Fibroblast of skin of left quadriceps (primary cell): ENCODE data around the gene TIAL1.
"Not testable (repeated sequence)": the region's sequence is repeated elsewhere in the genome, so short reads cannot be mapped to it uniquely, and the experiment has no call there.

ENCODE experiments used
- DNase-seq, 2 experiments: peaks; one replicate each; pipeline ENCODE4 v3.0.0-alpha.2; 2013; ENCODE audit warnings: low read depth in 2 of 2

TIAL1 gene, protein sequence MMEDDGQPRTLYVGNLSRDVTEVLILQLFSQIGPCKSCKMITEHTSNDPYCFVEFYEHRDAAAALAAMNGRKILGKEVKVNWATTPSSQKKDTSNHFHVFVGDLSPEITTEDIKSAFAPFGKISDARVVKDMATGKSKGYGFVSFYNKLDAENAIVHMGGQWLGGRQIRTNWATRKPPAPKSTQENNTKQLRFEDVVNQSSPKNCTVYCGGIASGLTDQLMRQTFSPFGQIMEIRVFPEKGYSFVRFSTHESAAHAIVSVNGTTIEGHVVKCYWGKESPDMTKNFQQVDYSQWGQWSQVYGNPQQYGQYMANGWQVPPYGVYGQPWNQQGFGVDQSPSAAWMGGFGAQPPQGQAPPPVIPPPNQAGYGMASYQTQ

DNA sequence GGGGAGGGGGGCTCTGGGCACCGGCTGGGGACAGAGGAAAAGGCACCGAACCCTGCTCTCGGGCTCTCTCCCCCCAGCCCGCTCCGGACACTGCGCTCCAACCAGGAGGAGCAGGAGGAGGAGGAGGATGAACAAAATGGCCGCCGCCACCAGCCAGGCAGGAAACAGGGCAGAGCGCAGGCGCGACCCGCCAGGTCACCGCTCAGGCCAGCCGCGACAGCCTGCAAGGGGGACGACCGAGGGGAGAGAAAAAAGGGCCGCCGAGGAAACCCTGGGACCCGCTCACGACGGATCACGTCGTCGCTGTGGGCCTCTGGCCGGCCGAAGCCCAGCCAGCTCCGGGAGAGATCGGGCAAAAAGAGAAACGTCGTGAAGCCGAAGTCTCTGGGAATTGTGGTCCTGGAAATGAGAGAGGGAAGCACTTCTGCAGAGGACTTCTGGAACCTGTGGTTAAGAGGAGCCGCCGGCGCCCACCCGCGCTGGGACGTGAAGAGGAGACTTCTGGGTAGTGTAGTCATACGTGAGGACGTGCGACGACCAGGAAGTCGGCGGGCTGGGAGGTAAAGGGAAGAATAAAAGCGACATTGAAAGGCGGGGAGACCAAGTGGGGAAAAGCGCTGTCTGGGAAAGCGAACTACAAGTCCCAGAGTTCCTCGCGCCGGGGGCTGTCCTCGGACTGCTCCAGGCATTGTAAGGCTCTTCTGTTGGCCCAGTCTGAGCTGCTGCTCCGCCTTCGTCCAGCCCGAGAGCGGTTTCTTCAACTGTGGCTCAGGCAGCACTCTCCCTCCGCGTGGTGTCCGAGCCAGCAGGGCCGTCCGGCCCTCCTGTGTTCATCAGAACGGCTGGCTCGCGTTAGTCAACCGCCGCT lies at the start of gene TIAL1:
Gene TIAL1 (minus strand): TSS at position 428 of the 868 bp plus-strand sequence. CDS start 499 bp downstream, outside the sequence.
- DNase-seq = peak; percentile 99

DNA sequence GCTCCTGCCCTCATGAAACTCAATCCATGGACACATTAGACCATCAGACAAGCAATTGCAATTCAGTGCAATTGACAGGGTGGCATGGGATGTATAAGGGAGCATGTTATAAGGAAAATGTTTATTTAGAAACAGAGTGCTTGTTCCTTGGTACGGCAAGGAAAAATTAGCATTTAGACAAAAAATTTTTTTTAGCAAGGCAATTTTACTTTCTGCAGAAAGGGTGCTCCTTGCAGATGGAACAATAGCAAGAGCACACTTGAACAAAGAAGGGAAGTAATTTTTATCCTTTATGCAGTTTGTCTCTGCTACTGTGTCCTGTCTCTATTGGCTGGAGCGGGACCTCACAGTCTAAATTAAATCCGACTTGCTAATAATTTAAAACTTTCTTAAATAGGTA lies 48.2 kb upstream of the TIAL1 start:
- no peak for DNase-seq

DNA sequence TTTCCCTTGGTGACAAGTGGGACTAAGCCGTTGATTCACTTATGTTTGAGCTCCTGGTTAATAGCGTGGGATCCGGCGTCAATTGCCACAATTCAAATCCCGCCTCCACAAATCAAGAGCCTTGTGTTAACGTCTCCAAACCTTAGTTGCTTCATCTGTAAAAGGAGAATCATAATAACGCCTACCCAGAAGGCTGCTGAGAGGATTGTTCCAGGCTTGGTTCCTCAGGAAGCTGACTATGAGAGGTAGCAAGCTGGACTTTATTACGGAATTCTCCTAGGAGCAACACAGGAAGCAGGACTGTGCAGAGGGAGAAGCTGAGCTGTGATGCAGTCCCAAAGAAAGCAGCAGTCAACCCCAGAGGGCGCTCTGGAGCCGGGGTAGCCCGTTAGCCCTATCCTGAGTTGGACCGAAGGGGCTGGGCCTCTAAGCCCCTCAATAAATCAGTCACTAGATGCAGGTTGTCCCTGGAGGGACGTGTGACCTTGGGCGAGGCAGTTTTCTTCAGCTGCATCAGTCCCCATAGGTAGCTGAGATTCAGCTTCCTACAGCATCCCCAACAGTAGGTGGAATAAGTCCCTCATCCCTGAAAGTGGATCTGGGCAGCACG lies 47.5 kb upstream of the TIAL1 start:
- DNase-seq = no peak

DNA sequence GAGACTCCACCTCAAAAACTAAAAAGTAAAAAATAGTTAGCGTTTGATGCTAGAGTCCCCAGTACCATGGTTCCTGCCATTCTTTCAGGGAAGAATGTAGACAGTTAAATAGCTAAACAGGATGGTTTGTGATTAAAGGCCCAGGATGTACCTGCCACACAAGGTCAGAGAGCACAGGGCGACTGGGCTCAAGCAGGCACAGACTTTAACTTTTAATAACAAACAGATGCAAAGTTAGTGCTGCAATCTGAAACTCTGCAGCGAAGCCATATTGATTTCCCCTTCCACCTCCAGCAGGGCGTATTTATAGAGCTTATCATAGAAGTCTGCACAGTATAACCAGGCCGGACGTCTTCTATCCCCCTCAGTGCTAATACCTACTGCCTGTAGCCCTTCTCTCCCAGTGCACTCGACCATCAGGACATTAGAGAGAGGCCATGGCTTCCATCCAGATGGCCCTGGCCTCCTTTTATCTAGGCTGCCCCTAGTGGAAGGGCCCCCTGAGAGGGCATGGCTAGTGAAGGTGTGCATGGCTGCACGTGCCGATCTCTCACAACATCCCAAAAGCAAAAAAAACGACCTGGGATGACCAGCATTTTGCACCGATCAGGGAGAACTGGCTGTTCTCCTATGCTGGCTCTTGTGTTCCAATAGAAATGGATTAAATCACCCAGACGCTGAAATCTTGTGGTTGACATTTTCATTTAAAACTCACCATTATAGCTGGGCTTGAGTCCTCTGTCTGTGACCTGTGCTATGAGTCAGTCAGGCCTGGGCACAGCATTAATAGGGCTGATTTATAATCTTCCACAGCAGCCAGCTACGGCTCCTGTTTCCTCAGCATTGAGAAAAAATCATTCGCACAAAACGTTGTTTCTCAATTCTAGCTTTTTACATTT lies 46.8 kb upstream of the TIAL1 start:
- DNase-seq = peak in 1 of 2 experiments; percentile 25

DNA sequence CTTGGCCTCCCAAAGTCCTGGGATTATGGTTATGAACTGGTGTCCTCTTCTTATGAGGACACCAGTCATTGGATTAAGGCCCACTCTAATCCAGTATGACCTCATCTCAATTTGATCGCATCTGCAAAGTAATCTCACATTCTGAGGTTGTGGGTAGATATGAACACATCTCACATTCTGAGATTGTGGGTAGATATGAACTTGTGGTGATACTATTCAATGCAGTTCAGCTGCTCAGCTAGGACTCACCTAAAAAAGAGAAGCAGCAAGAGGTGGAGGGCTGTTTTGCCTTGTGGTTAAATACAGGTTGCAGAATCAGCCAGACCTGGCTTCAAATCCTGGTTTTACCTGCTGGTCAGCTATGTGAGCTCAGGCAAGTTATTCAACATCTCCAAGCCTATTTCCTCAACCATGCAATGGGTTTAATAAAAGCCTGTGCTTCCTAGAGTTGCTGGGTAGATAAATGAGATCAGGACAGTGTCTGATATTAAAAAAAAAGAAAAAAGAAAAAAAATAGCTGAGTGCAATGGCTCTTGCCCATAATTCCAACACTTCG lies 45.9 kb upstream of the TIAL1 start:
- no peak for DNase-seq

DNA sequence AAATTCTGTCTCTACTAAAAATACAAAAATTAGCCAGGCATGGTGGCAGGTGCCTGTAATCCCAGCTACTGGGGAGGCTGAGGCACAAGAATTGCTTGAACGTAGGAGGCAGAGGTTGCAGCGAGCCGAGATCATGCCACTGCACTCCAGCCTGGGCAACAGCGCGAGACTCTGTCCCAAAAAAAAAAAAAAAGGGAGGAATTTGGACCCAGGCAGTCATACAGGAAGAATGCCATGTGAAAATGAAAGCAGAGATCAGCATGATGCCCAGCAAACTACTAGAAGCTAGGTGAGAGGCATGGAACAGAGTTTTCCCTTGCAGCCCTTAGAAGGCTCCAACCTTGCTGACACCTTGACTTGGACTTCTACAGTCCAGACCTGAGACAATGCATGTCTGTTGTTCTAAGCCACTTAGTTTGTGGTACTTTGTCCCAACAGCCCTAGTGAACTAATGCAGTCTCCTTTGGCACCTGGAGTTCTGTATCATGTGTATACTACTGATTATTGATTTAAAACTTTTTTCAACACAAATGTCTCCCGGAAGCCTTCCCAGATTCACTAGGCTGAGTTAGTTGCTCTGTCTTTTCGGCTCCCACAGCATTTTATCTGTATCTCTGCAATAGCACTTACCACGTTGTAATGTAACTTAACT lies 44.2 kb upstream of the TIAL1 start:
- no peak for DNase-seq

DNA sequence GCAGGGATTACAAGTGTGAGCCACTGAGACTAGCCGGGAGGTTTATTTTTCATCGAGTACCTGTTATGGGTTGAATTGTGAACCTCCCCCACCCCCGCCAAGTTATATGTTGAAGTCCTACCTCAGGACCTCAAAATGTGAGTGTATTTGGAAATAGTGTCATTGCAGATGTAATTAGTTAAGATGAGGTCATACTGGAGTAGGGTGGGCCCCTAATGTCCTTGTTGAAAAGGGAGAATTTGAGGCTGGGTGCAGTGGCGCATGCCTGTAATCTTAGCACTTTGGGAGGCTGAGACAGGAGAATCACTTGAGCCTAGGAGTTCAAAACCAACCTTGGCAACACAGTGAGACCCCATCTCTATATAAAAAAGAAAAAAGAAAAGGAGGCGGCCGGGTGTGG lies 43.6 kb upstream of the TIAL1 start:
- no peak for DNase-seq

DNA sequence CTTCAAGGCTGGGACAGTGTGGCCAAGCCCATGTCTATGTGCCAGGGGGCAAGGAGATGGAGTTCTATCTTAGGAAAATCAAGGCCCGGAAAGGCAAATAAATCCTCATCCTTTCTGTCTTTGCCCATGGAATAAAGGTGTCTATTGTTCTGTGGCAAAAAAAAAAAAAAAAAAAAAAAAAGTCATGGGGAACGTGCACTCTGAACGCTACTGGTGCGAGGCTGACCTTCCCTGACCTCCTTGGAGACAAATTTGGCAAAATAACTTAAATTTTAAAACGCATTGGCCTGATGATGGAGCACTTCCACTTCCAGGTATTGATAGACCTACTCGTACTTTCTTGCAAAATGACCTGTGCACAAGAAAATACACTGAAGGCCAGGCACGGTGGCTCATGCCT lies 42.2 kb upstream of the TIAL1 start:
- DNase-seq = no peak

DNA sequence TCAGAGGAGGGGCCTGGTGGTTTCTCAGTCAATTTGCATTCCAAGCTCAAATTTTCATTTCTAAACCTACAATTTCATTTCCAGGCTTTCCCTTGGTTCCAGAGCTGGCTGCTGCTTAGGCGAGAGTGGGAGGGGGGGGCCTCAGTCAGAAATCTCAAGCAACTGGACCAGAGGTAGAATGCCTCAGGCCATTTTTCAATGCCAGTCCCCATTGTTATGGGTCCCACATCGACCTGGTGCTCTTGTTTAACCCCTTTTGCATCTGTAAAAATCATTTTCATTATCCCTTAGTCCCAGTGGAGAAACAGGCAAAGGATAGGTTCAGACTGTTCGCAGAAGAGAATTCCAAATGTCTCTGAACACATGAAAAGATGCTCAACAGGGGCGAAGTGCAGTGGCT lies 40.9 kb upstream of the TIAL1 start:
- no peak for DNase-seq

DNA sequence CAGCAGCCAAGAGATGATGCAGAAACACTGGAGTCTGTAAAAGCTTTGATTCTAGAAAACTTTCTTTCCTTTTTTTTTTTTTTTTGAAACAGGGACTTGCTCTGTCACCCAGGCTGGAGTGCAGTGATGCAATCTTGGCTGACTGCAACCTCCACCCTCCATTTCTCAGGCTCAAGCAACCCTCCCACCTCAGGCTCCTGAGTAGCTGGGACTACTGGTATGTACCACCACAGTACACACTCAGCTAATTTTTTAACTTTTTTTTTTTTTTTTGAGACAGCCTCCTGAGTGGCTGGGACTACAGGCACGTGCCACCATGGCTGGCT lies 37.4 kb upstream of the TIAL1 start:
- no peak for DNase-seq

DNA sequence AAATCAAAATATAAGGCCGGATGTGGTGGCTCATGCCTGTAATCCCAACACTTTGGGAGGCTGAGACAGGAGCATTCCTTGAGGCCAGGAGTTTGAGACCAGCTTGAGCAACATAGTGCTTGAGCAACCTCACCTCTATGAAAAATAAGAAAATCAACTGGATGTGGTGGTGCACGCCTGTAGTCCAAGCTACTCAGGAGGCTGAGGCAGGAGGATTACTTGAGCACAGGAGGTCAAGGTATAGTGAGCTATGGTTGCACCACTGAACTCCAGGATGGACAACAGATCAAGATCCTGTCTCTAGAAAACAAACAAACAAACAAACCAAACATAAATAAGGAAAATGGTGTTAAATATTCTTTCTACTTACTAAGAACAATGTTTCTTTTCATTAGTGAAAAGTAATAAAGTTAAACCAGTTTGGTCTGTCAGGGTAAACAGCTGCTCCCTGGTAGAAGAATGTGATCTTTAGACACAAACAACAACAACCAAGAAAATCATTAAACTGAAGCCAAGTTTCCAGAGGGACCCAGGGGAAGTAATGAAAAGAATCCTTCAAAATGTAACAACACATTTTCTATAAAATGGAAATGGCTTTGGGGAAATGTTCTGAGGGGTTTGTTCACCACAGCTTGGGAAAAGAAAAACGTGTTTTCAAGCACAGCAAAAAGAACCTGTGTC lies 36.9 kb upstream of the TIAL1 start:
- no peak for DNase-seq

DNA sequence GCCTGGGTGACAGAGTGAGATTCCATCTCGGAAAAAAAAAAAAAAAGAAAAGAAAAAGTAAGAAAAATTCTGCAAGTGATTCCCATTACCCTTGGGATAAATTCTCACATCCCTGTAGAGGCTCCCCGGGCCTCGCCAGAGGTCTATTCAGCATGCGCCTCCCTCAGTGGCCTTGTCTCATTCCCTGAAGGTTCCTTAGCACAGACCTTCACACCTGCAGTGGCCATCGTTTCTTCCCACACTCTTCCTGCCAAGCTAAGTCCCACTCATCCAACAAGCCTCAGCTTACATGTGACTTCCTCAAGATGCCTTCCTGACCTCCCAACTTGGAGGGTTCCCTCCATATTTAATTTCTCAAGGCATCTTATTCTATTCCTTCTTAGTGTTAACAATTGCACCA lies 33.5 kb upstream of the TIAL1 start:
- no peak for DNase-seq

DNA sequence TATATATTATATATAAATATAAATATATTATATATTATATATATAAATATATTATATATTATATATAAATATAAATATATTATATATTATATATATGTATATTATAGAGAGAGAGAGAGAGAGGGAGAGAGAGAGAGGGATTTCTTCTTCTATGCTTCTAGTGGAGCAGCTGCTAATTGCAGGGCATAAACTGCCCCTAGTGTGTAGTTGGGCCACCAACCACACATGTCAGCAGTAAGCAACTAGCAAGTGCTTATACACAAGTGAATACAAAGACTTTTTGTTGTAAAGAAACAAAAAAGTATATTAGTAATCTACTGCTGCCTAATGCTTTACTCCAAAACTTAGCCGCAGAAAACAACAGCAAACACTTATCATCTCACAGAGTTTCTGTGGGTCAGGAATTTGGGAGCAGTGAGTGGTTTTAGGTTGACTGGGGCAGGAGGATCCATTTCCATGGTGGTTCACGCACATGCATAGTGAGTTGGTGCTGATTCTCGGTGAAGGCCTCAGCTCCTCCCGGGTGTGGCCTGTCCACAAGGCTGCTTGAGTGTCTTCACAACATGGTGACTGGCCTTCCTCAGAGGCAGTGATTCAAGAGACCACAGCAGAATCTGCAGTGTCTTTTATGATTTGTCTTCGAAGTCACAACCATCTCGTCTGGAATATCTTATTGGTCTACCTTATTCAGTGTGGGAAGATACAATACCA lies 29.0 kb upstream of the TIAL1 start:
- DNase-seq = no peak

DNA sequence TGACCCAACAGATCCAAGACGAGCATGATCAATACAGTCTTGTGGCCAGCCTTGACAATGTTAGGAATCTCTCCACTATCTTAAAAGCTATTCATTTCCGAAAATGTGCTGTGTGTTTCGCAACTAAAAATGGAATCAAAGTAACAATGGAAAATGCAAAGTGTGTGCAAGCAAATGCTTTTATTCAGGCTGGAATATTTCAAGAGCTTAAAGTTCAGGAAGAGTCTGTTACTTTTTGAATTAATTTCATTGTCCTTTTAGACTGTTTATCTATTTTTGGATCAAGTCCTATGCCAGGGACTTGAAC lies 24.3 kb upstream of the TIAL1 start:
- DNase-seq = no peak

DNA sequence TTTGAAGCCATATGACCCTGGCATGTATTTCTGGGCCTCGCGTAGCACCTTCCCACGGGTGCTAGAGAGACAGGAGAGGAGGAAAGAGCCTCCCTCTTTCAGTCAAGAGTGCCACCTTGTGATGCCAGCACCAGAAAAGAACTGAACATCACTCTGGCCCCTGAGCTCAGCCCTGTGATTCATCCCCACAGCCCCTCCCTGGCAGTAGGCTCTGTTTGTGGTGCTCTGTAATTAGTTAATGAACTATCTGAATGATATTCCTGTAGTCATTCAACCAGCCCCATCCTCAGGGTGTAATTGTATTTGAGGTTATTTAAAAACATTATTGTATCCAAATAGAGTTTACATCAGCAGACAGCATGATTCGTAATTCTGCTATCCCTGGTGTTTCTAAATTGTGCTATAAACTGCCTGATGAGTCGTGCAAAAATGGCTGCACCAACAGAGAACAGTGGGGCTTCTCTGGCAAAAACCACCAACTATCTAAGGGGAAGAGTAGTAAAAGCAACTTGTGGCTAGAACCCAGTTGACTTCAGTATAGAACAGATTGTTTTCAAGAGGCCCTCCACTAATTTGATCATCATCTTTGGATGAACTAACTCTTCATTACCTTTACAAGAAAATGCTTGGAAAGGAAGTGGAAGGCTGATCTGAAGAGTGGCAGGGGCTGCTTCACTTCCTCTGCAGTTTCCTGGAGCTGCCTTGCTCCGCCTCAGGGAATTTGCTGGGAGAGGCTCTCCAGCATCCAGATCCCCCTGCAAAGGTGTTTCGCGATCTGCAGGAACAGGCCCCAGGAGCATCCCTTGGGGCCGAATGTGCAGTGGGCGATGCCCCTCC lies 23.7 kb upstream of the TIAL1 start:
- DNase-seq = peak in 1 of 2 experiments; percentile 43

DNA sequence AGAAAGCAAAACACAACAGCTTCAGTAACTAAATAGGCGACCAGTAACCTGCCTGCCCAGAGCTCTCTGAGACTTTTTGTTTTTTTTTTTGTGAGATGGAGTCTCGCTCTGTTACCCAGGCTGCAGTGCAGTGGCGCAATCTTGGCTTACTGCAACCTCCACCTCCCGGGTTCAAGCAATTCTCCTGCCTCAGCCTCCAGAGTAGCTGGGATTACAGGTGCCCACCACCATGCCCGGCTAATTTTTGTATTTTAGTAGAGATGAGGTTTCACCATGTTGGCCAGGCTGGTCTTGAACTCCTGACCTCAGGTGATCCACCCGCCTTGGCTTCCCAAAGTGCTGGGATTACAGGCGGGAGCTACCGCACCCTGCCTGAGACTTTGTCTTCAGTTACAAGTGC lies 23.0 kb upstream of the TIAL1 start:
- DNase-seq = not testable (repeated sequence)

DNA sequence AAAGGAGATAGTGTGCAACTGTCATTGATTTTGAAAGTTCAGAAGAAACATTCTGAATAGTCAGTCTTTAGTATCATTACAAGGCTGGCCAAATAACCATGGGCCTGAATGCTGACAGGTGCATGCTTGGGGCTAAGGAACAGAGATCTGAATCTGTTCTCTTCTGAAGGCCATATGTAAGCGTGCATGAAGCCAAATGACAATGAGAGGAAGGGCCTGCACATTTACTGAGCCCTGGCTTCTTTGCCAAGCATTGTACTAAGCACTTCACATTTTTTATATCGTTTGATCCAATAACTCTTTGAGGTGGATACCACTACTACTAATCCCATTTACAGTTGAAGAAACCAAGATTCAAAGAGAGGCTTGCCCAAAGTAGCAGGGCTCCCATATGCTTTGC lies 22.5 kb upstream of the TIAL1 start:
- no peak for DNase-seq

DNA sequence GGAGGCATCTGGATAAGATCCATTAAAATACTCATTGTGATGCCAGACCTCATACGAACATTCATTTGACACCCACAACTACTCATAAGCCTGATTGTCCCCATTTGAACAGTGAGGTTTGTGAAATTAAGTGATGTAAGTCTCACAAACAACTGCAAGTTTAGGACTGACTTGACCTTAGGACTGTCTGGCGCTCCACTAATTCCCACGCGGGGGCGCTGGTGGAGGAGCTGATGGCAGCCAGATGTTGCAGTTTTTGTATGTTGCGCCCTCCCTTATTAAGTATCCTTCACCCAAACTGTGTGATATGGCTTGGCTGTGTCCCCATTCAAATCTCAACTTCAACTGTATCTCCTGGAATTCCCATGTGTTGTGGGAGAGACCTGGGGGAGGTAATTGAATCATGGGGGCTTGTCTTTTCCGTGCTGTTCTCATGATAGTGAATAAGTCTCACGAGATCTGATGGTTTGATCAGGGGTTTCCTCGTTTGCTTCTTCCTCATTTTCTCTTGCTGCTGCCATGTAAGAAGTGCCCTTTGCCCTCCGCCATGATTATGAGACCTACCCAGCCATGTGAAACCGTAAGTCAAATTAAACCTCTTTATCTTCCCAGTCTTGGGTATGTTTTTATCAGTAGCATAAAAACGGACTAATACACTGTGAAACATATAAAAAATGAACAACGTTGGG lies 20.3 kb upstream of the TIAL1 start:
- no peak for DNase-seq
